Heart right ventricle (tissue), 16 donors: Measurements from ENCODE around the gene ST6GALNAC3. TPM values are rescaled to one million over a fixed set of nuclear protein-coding genes. Genes with fewer than 3 reads are reported as not detected.

Experiments used
- ATAC-seq, 8 donors: fragments of 200-7000 bp; cut with Tn5 transposase; one replicate each; pipeline ENCODE4 v1.9.1; 2020; ENCODE audit warnings: mild to moderate bottlenecking in 8 of 8, moderate library complexity in 8 of 8, moderate number of reproducible peaks in 1 of 8
- DNase-seq, 2 donors: peaks; one replicate each; pipeline ENCODE4 v3.0.0-alpha.2; 2020
- H3K27ac ChIP-seq, 10 donors: fragments of 200-600 bp; sonication (generic) in 2 of 10; one replicate each; pipeline versions ENCODE4 v1.5.0 to v1.8.0; 2020 to 2022; ENCODE audit warnings: mild to moderate bottlenecking in 3 of 10
- H3K27me3 ChIP-seq, 7 donors: fragments of 200-600 bp; one replicate each; pipeline ENCODE4 v1.8.0; 2021 to 2022; ENCODE audit warnings: mild to moderate bottlenecking in 2 of 7
- H3K36me3 ChIP-seq, 9 donors: fragments of 200-600 bp; sonication (generic) in 1 of 9; one replicate each; pipeline versions ENCODE4 v1.5.0 to v1.8.0; 2020 to 2022; ENCODE audit warnings: mild to moderate bottlenecking in 2 of 9
- H3K4me1 ChIP-seq, 9 donors: fragments of 200-600 bp; sonication (generic) in 1 of 9; one replicate each; pipeline versions ENCODE4 v1.5.0 to v1.8.0; 2020 to 2022; ENCODE audit warnings: mild to moderate bottlenecking in 4 of 9
- H3K4me3 ChIP-seq, 10 donors: fragments of 200-600 bp; sonication (generic) in 2 of 10; one replicate each; pipeline versions ENCODE4 v1.5.0 to v1.8.0; 2020 to 2022; ENCODE audit warnings: mild to moderate bottlenecking in 7 of 10, moderate library complexity in 2 of 10
- H3K9me3 ChIP-seq, 11 donors: fragments of 200-600 bp in 10 of 11; sonication (generic) in 2 of 11; one replicate each; pipeline versions ENCODE4 v1.5.0 to v1.8.0; 2013 to 2022; ENCODE audit warnings: mild to moderate bottlenecking in 2 of 11, control low read depth in 1 of 11, moderate library complexity in 1 of 11
- WGBS, 2 donors: extraction: QIAGEN DNeasy Blood & Tissue Kit; methylation state at CpG; one replicate each; pipeline ENCODE4 v1.1.7; 2013; ENCODE audit warnings: inconsistent platforms in 1 of 2; 5-methylcytosine and 5-hydroxymethylcytosine counted together
- intact Hi-C, 10 donors: fragments of 100-400 bp; cut with DNase I; formaldehyde crosslinking; loops; one replicate each; pipeline versions ENCODE4 v1.11.1 to v1.14.2; 2022
- polyA plus RNA-seq, 2 donors: library from polyadenylated mRNA; stranded (reverse); fragments of 200-250 nt; gene quantifications; one replicate each; pipeline ENCODE4 v1.2.3, GENCODE V29; 2013
- total RNA-seq, 10 donors: library from RNA; stranded (reverse); fragmentation: NEBNext Ultra II Directional in 3 of 10; extraction: Animal tissue kit (Norgen Biotek cat#: 25700) in 3 of 10; gene quantifications; one replicate each; pipeline versions ENCODE4 v1.2.1 to v1.2.4, GENCODE V29; 2021 to 2023
- TF ChIP-seq, protein P1 (sequence below), 9 donors: fragments of 200-600 bp; sonication (generic) in 2 of 9; IDR thresholded peaks; one replicate each; pipeline versions ENCODE4 v1.5.0 to v1.8.0; 2021 to 2022; ENCODE audit warnings: antibody characterized with exemption in 9 of 9, mild to moderate bottlenecking in 5 of 9, moderate library complexity in 1 of 9
- donor health status: Arrhythmogenic right ventricular cardiomyopathy.
- donor health status: ischemic (EF 13 %, LVEDD 7.1; RV severe dilation, severe dysfunction).
- donor health status: healthy with polysubstance abuse.
- donor health status: DM: no; HTN: yes; CAD: no.
- donor health status: DM: no; HTN: no; CAD: no.
- donor health status: ischemic (EF 25% LVEDD 6.9; RV normal size, moderate dysfunction).
- donor health status: ischemic (EF 25% LVEDD 5.7; RV mildly dilated, moderate dysfunction).
- donor health status: healthy.
- donor health status: DM: yes; HTN: yes; CAD: no.
- donor health status: Ischemic cardiomyopathy.
- donor health status: ischemic (EF 35%, LVEDD 5.7; RV mildly dilated, moderate dysfunction).
- donor health status: nonischemic (EF 11% LVEDD 7.7; RV severe dilation, severe dysfunction).
- donor health status: DM: yes; HTN: yes; CAD: no.
- donor health status: PGD.
- donor health status: ischemic (EF 29% LVEDD 5.4; RV normal size, mild dysfunction).
- donor health status: nonischemic (EF 23%, LVEDD 6.1; RV moderate dilation, normal function).

ST6GALNAC3 gene
- total and polyA plus RNA-seq, 12 donors, result 2.8 to 10.3 (median 4.8) TPM

DNA sequence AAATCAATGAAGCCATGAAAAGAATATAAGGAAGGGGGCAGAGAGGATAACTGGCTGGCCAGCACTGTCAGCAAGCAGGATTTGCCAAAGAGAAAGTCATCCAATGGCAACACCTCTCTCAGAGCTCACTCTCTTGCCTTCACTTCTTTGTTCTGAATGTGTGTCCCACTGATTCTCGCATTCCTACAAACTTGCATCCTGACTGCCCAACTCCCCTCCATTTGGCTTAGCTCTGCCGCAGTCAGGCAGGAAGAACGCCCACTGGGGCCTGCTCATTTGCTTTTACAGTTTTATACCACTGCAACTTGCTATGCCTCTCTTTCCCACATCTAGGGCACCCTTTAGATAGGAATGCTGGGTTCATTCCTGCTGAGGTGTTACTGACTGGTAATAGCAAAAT, 428.6 kb downstream of the ST6GALNAC3 start:
- DNase-seq, result no peak
- Histone ChIP-seq H3K4me3 (no peak overlapping the region), H3K27ac (no peak overlapping the region), H3K9me3 (no peaks in the 10 kb centered on the region), H3K27me3 (no peaks in the 10 kb centered on the region), H3K36me3 (no peaks in the 10 kb centered on the region), H3K4me1 (peaks cover 0 to 10% (median 3%) of the 10 kb centered on the region in 9 donors)
- intact Hi-C loops, result no loop called here
- no peak for ATAC-seq
- TF ChIP-seq, protein P1, sequence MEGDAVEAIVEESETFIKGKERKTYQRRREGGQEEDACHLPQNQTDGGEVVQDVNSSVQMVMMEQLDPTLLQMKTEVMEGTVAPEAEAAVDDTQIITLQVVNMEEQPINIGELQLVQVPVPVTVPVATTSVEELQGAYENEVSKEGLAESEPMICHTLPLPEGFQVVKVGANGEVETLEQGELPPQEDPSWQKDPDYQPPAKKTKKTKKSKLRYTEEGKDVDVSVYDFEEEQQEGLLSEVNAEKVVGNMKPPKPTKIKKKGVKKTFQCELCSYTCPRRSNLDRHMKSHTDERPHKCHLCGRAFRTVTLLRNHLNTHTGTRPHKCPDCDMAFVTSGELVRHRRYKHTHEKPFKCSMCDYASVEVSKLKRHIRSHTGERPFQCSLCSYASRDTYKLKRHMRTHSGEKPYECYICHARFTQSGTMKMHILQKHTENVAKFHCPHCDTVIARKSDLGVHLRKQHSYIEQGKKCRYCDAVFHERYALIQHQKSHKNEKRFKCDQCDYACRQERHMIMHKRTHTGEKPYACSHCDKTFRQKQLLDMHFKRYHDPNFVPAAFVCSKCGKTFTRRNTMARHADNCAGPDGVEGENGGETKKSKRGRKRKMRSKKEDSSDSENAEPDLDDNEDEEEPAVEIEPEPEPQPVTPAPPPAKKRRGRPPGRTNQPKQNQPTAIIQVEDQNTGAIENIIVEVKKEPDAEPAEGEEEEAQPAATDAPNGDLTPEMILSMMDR (IDR thresholded peaks at IDR 0.05), result no peak
- 83 to 92% methylated on average over 3 of the region's 3 CpGs for WGBS, 2 donors

DNA sequence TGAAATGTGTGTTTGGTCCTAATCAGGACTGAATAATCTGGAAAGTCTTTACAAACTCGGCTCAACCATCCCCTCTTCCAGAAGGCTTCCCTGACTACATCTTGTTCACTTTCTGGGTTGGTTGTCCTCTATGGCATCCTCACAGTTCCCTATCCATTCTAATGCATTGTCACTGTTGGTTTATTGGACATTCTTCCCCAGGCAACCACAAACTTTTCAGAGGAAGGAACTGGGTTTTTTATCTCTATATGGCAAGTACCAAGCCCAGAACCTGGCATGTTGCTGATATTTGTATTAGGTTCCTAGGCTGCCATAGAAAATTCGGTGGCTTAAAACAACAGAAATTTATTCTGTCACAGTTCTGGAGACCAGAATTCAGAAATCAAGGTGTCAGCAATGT, 429.2 kb downstream of the ST6GALNAC3 start:
- Histone ChIP-seq H3K27ac (no peak overlapping the region), H3K27me3 (no peaks in the 10 kb centered on the region), H3K4me3 (no peak overlapping the region), H3K9me3 (no peaks in the 10 kb centered on the region), H3K4me1 (peaks cover 0 to 10% (median 3%) of the 10 kb centered on the region in 9 donors), H3K36me3 (no peaks in the 10 kb centered on the region)
- DNase-seq (no peak), ATAC-seq (no peak)
- 74 to 76% methylated on average over 2 of the region's 2 CpGs for WGBS, 2 donors
- TF ChIP-seq, protein P1 (IDR thresholded peaks at IDR 0.05), result no peak
- intact Hi-C loops, result no loop called here

DNA sequence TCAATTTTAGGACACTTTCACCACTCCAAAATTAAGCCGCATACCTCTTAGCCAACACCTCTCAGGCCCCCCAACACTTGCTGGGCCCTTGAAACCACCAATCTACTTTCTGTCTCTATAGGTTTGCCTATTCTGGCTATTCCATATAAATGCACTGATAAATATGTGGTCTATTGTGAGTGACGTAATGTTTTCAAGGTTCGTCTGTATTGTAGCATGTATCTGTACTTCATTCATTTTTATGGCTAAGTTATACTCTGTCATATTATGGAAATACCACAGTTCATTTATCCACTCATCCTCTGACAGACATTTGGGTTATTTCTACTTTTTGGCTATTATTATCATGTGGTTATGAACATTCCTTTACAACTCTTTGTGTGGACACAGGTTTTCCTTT, 432.8 kb downstream of the ST6GALNAC3 start:
- ATAC-seq (no peak), DNase-seq (no peak)
- WGBS, 2 donors, result 96 to 99% methylated on average over 3 of the region's 3 CpGs
- TF ChIP-seq, protein P1 (IDR thresholded peaks at IDR 0.05), result no peak
- Histone ChIP-seq H3K36me3 (no peaks in the 10 kb centered on the region), H3K27ac (no peak overlapping the region), H3K27me3 (no peaks in the 10 kb centered on the region), H3K4me3 (no peak overlapping the region), H3K9me3 (no peaks in the 10 kb centered on the region), H3K4me1 (peaks cover 0 to 13% (median 0%) of the 10 kb centered on the region in 9 donors)
- intact Hi-C loops, result no loop called here

DNA sequence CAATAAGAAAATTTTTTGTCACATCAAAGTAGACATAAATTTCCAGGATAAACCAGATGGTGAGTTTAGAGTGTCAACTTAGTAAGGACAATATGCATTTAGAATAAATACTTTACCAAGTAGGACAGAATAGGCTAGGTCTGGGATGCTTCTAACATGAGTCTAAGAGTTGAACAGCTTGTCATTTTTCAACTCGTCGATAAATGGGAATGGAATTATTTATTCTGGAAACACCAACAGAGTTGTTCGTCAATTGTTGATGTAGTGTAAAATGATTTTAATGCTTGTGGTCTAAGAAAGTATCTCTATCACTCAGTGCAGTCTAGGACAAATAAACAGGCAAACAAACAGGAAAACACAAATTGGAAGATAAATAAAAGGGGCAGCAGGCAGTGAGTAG, 434.3 kb downstream of the ST6GALNAC3 start:
- no peaks in the 10 kb centered on the region for H3K36me3 ChIP-seq
- intact Hi-C loops, result no loop called here

More for the DNA sequence above, 434.3 kb downstream of the ST6GALNAC3 start:
- Histone ChIP-seq H3K27ac (no peak overlapping the region), H3K4me3 (no peak overlapping the region), H3K9me3 (peaks cover 0 to 3% (median 0%) of the 10 kb centered on the region in 11 donors), H3K27me3 (no peaks in the 10 kb centered on the region), H3K4me1 (peaks cover 0 to 13% (median 0%) of the 10 kb centered on the region in 9 donors)
- ATAC-seq, result no peak
- WGBS, 2 donors, result 78 to 84% methylated on average over 3 of the region's 3 CpGs
- TF ChIP-seq, protein P1 (IDR thresholded peaks at IDR 0.05), result no peak
- no peak for DNase-seq
